Fibroblast of peridontal ligament (primary cell): Measurements from ENCODE around the gene RARS2.

Source experiments
- DNase-seq: peaks from one replicate; pipeline ENCODE4 v3.0.0-alpha.2; 2010; ENCODE audit errors: extremely low read depth

Gene RARS2

DNA sequence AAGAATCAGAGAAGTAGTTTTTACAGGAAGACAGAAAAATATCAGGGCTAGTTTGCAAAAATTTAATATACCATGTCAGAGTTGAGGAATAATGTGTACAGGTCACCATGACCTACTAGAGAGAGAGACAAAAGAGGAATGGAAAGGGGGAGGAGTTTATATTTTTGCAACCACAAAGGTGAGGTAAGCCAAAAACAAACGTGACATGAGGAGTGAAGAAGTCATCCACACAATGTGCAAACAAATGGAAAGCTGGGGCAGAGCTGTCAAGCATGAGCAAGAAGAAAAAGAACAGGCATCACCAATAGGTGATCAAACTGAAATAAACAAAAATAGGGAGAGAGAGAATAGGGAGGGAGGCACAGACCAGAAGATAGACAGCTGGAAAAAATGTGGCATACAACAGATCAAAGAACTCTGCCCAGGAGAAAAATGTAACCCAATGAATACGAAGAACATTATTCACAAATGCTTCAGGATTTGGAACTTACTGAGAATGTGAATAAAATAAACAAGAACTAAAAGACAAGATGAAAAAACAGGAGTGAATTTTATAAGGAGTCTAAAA is 15.5 kb downstream of the RARS2 start:
- no peak for DNase-seq

DNA sequence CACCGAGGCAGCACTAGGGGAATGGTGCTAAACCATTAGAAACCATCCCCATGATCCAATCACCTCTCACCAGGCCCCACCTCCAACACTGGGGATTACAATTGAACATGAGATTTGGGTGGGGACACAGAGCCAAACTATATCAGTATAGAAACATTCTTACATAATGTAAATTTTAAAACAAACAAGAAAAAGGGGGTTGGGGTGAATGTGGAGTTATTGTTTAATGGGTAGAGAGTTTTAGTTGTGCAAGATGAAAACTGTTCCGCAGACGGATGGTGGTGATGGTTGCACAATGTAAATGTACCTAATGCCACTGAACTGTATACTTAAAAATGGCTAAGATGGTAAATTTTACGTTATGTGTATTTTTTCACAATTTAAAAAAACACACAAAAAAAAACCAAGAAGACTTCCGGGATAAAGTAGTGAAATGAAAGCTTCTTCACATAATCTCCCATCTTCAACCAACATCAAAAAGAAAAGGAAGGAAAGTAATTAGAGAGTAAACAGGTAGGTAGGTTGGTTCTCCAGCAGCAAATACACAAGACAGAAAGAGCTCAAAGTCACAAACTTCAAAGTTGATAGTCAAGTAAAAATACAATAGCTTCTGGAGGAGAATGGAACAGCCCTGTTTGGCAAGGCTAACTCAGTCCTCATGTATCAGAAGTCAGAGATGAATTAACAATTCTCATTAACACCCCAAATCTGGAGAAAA is 16.3 kb downstream of the RARS2 start:
- DNase-seq = no peak

DNA sequence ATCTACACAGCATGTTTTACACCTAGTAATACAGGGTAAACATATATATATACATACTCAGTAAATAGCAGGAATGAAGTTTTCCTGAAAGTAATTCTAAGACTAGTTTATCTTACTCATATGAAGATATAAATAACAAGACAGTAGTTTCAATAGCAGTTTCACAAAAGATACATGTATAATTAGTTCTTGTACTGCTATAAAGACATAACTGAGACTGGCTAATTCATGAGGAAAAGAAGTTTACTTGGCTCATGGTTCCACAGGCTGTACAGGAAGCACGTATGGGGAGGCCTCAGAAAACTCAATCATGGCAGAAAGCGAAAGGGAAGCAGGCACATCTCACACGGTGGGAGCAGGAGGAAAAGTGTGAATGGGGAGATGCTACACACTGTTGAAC is 16.9 kb downstream of the RARS2 start:
- DNase-seq = no peak

DNA sequence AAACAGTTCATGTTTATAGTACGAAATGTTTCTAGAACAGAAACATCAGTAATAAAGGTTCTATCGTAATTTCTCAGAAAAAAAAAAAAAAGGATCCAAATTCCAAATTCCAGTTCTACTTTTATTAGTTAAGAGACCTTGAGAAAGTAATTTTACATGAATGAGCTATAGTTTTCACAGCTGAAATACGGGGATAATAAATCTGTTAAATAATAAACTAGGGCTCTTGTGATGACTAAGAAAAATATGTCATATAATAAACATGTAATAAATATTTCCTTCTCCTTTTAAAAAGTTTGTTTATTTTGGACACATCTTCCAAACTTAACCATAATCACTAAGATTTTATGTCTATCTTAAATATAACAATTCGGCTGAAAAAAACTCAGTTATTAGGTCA is 17.8 kb downstream of the RARS2 start:
- DNase-seq = no peak

DNA sequence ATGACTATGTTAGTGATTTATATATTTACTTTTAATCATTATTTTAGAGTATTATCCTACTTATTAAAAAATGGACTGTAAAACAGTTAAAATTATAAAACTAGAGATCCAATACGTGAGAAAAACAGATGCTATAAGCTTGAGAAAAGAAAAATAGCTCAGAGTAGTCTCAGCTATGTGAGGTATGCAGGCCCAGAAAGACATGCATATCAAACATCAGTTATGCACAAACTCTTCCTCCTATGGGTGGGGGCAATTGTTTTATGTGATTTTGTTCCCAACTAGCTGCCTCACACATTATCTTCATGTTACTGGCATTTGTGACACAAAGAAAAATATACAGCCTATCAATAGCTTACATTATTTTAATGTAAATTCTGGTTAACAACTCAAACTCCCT is 28.8 kb downstream of the RARS2 start:
- DNase-seq = peak; percentile 3

DNA sequence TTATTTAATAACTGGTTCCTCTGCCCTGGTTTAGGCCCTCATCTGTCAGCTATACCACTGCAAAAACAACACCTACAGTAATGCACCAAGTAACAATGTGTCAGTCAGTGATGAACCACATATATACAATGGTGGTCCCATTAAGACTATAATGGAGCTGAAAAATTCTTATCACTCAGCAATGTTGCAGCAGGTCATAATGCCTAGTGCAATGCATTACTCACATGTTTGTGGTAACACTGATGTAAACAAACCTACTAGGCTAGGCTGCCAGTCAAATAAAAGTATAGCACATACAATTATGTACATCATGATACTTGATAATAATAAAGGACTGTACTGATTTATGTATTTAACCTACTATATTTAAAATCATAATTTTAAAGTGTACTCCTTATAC is 31.3 kb downstream of the RARS2 start:
- peak; percentile 5 for DNase-seq

DNA sequence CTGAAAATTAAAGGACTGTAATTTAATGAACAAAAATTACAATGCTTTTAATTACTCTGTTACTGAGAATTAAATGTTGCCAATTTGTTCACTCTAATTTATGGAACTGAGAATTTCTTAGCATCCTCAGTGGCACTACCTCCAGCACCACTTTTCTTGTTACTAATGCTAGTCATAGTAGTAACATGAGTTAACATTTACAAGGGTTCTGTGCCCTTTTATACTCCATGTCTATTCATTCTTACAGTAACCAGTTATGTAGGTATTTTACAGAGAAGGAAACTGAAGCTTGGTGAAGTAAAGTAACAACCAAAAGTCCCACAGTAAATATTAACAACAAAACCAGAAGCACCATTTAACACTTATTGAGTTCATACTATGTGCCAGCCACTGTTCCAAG is 34.3 kb downstream of the RARS2 start:
- DNase-seq = no peak

DNA sequence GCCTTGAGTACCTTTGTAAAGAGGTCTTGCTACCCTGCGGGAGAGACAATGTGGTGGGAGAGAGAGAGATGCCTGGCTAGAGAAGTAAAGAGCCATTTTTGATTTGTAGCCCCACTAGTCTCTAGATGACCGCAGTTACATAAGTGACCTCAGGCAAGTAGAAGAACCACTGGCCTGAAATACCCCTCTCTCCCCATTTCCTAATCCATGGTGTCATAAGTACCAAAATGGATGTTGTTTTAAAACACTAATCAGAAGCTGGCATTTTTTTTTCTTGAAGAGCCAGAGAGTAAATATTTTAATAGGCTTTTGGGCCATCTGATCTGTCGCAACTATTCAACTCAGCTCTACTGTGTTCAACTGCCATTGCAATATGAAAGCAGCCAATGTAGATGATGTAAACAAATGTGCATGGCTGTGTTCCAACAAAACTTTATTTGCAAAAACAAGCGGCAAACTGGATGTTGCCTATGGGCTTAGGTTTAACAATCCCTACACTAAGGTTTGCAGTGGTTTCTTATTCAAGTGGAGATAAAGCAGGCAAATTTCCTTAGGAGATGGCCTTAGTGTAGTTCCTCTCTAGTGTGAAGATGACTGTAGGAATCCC is 36.5 kb downstream of the RARS2 start:
- peak; percentile 31 for DNase-seq

DNA sequence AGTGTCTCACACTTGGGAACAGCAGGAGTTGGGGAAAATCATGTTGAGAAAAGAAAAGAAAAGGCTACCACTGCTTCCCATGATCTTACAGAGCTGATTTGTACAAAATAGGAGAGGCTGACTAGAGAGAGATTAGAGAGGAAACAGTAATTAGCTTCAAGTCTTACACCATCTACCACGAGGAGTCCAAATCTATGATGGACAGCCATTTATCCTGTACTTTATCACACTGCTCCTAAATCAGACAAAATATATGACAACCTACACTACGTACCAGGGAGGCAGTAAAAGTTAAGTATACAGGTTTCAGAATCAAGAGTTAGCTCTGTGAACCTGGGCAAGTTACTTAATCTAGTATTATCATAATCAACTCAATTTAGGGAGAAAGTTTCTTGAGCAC is 38.0 kb downstream of the RARS2 start:
- no peak for DNase-seq

DNA sequence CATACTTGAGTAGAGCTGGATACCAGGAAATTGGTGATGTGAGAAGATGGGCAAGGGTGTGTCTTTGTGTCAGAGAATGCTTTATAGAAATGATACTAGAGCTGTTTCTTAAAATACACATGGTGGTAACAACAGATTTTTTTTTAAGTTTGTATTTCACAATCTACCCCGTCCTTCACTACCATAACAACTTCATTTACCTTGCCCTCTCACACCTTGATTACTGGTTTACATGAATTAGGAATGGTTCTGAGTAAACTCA is 45.4 kb downstream of the RARS2 start:
- no peak for DNase-seq

DNA sequence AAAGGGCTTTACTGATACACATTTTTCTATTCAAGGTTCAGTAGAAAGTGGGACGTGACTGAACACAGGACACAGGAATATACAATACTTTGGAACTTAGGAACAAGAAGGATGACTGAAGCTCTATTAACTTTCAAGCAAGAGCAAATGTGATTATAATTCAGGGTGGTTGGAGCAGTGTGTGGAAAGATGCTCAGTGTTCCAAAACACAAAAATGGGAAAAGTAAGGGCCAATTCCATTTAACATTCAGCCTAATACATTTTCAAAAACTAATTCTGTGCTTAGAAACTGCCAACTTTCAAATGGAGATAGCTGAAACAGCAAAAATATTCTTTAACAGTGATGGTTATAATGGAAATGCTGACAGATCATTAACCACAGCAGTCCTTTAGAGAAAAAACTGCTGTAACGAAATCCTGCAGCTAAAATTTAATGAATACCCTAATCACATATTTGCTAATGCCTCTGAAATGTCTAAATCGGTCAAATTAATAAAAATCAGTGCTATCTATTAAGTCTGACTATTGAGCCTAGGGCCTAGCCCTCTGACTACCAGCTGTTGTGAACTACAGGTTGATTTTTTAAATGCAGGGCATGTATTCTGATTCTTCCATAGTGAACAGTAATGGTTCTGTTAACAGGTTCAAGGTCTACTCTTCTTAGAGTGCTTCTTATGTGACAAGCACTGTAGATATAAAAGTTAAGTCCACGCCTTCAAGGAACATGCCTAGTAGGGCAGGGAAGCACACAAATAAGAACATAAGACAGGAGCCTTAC is 45.9 kb downstream of the RARS2 start:
- DNase-seq = no peak

DNA sequence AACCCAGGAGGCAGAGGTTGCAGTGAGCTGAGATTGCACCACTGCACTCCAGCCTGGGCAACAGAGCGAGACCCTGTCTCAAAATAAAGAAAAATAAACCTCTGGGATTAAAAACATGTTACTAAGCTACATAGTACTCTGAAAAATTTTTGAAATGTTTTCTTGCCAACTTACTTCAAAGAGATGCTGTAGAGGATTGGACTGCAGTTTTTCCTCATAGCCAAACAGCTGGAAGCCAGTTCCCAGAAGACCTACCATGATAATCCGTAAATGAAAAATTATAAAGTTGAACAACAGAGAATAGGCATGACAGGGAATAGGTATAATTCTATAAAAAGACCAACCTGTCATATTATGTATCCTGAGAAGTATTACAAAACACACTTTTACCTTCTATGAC is 48.0 kb downstream of the RARS2 start:
- no peak for DNase-seq

DNA sequence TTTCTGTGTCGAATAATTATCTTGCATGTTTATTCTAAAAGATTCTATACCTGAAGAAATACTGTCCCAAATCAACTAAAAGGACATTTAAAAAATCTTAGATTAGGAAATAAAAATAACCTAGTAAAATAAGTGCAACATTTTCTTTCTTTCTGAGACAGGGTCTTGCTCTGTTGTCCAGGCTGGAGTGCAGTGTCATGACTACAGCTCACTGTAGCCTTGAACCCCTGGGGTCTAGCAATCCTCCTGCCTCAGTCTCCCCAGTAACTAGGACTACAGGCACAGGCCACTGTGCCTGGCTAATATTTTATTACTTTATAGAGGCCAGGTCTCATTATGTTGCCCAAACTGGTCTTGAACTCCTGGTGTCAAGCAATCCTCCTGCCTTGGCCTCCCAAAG is 48.7 kb downstream of the RARS2 start:
- DNase-seq = no peak

DNA sequence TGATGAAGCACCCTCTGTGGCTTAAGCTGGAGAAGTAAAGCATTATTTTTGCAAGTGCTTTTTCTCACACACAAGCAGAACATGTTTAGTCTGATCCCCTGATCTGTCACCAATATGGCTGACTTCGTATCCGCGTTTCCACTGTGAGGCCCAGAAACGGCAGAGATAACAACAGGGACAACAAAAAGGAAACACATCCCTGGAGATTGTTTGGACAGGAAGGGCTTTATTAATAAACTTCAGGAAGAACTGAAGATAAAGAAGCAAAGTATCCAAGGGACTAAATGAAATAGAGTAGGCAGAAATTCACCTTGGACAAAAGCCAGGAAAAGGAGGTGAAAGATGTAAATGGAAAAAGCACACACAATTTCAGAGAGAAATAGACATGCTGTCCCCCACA is 49.2 kb downstream of the RARS2 start:
- no peak for DNase-seq

DNA sequence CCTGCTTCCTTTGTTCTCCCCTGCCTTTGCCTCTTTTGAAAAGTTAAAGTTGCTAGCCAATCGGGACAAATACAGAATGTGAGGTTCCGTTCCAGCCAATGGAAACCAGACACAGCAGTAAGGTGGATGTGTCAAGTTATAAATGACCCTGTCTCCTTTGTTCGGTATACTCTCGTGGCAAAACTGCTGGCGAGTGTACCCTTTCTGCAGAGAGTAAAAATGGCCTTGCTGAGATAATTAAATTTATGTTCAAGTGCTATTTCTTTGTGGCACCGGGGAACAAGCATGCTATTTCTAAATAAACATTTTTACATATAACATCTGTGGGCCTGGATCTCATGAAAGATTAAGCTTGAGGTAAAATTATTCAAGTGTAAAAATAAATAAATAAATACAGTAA is 50.2 kb downstream of the RARS2 start:
- DNase-seq = no peak

DNA sequence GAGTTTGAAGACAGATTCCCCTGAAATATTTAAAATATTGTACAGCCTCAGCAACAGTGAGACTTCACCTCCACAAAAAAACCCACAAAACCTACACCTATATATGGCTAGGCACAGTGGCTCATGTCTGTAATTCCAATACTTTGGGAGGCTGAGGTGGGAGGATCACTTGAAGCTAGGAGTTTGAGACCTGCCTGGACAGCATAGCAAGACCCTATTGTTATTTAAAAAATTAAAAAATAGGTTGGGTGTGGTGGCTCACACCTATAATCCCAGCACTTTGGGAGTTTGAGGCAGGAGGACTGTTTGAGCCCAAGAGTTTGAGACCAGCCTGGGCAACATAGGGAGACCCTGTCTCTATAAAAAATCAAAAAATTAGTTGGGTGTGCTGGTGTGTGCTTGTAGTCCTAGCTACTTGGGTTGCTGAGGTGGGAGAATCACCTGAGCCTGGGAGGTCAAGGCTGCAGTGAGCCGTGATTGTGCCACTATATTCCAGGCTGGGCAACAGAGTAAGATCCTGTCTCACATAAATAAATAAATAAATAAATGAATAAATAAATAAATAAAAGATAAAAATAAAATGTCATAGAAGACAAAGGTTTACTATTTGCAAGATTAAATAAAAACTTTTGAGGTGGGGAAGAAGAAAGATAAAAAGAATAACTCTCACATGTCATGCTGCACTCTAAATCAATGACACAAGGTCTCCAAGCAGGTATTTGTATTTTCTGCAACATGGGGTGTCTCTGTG is 51.1 kb downstream of the RARS2 start:
- DNase-seq = no peak

DNA sequence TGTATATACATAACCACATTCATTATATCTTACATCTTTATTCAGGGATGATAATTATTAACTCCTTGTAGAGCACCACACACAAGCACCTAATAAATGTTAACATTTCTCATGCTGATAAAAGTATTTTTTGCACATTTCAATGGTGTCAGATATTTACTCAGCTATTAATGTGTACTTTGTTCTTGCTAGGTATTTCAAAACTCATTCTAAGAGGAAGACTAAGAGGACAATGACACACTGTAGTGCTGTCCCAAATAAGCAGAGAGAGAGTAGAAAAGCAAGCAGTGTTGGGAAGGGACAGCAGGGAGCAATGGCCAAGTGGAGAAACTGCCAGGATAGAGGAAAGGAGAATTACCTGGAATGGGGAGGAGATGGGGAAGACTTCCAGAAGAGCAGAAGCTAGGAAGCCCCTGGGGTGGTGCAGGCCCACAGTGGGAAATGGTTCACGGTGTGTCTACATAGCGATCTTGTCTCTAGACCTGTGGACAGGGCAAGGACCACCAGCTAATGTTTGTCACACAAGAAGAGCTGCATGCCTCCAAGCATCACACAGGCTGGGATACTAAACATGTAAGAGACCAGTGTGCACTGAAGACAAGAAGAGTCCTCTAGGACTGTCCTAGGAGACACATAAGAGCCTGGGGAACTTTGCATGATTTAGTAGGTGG is 55.3 kb downstream of the RARS2 start:
- DNase-seq = no peak

DNA sequence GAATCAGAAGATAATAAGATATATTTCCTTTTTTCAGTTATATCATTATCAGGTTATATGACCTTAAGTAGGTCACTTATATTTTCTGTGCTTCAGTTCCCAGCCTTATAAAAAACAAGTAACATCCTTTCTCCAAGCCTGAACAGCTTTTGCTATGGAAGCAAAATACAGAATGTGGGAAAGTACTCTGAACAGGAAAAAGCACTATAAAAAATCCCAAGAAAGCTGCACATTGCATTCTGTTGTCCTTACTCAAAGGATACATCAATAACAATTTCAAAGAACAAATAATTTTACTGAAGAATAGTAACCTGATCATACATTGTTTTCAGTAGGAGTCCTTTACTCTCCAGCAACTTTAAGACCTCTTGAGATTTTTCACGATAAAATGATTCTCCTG is 60.6 kb downstream of the RARS2 start:
- no peak for DNase-seq

DNA sequence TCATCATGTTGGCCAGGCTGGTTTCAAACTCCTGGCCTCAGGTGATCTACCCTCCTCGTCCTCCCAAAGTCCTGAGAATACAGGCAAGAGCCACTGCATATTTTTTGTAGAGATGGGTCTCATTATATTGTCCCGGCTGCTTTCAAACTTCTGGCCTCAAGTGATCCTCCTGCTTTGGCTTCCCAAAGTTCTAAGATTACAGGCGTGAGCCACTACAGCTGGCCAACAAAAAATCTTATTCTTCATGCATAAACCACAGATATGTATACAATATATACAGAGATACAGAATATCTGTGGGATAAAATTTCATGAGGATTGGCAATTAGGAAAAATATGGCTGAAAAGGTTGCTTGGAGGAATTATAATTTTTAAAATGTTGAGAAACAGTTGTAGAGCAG is 67.1 kb downstream of the RARS2 start:
- DNase-seq = peak; percentile 58

DNA sequence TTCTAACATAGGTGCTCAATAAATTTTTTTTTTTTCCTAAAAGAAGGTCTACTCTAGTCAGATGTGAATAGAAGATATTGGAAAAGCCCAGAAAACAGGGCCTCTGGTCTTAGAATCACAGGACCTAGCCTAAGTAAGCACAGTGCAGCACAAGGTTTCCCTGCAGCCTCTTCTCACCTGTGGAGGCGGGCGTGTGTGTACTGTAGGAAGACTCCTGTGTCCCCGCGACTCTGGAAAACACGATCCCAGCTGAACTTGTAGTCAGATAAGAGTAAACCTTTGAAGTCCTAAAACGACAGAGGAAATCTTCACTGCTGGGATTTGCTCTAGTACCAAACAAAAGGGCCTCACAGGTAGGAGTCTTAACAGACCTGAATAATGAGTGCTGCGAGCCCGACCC is 71.3 kb downstream of the RARS2 start:
- DNase-seq = no peak

DNA sequence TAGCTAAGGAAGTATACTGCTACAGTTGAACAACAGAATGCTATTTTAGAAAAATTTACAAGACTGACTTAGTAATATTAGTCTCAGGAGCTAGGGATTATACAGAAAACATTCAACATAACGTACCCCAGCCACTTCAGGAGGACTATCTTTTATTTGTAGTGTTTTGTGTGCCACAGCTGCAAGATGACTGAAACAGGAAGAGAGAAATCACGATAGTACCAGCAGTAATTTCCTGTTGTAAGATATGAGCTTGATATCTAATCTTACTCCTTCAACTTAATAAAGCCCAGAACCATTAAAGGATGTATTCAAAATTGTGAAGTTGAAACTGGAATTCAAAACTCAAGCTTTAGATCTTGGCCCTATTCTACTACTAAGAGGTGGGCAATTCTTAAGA is 75.0 kb downstream of the RARS2 start:
- no peak for DNase-seq

DNA sequence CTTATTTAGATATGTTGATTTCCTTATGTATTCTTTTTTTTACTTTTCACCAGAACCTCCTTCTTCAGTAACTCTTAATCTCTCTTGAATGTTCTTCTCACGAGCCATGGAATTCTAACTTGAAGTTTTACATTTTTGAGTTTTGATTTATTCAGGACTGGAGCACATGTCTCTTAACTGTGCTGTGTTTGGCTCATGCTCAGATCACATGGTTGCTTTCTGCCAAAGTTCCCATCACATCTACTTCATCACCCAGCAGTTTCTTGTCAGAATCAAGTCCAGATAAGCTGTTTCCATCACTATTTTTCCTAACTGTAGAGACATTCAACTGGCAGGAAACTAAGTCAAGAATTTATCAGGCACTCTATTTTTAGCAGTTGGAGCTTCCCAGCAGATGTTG is 85.3 kb downstream of the RARS2 start:
- no peak for DNase-seq
